Urinary bladder (tissue), 4 donors: ENCODE results near the gene DCAF6. TPM values are rescaled to one million over a fixed set of nuclear protein-coding genes. Genes with fewer than 3 reads are reported as not detected.
A peak's percentile ranks its signal among the peaks of the same experiment; 100 is the strongest.
"Not testable (repeated sequence)": the region's sequence is repeated elsewhere in the genome, so short reads cannot be mapped to it uniquely, and the experiment has no call there.

ENCODE experiments used
- DNase-seq: peaks from one replicate; pipeline ENCODE4 v3.0.0-alpha.2; 2015; ENCODE audit errors: extremely low spot score
- H3K27ac ChIP-seq: one replicate; pipeline ENCODE4 v1.5.1; 2013; ENCODE audit warnings: low read depth, mild to moderate bottlenecking, moderate library complexity
- H3K36me3 ChIP-seq: one replicate; pipeline ENCODE4 v1.6.1; 2013; ENCODE audit warnings: mild to moderate bottlenecking, moderate library complexity; ENCODE audit not compliant: insufficient read depth
- H3K4me1 ChIP-seq: one replicate; pipeline ENCODE4 v1.6.1; 2013; ENCODE audit warnings: mild to moderate bottlenecking, moderate library complexity; ENCODE audit not compliant: insufficient read depth
- H3K4me3 ChIP-seq: one replicate; pipeline ENCODE4 v1.5.1; 2013; ENCODE audit warnings: low read depth, low read length
- WGBS: extraction: QIAGEN DNeasy Blood & Tissue Kit; methylation state at CpG from one replicate; pipeline ENCODE4 v1.1.7; 2013; 5-methylcytosine and 5-hydroxymethylcytosine counted together
- polyA plus RNA-seq: library from polyadenylated mRNA; stranded (reverse); fragments of 200-250 nt; gene quantifications from one replicate; pipeline ENCODE4 v1.2.3, GENCODE V29; 2013
- total RNA-seq: library from RNA; depleted of rRNA; stranded (reverse); fragments of >200 nt; gene quantifications from one replicate; pipeline ENCODE4 v1.2.3, GENCODE V29; 2014
- donor health status: healthy with polysubstance abuse.
- donor health status: healthy.

Gene DCAF6
- total RNA-seq (114 TPM), polyA plus RNA-seq (39.3 TPM)

- Histone ChIP-seq H3K4me1 (no peaks in the 10 kb centered on the region), H3K4me3 (peak within 1 kb of the TSS; percentile 91), H3K27ac (peak within 1 kb of the TSS; percentile 97), H3K36me3 (no peaks in the 10 kb centered on the region)
- DNase-seq: peak; percentile 99
- WGBS: under 1% methylated on average over 58 of the region's 58 CpGs
These were observed at the start of gene DCAF6 for GRCh38 chr1:167936068-167936929. Gene DCAF6 (plus strand): TSS chr1:167936683. CDS start chr1:167936912, 229 bp downstream.

GRCh38 chr1:167887187-167887586, 49.3 kb upstream of the DCAF6 start:
- not testable (repeated sequence) for H3K36me3 ChIP-seq, H3K4me1 ChIP-seq, H3K27ac ChIP-seq, DNase-seq, H3K4me3 ChIP-seq
- WGBS: 85% methylated on average over 2 of the region's 2 CpGs

GRCh38 chr1:167890400-167890799, 46.1 kb upstream of the DCAF6 start:
- Histone ChIP-seq H3K4me1 (no peaks in the 10 kb centered on the region), H3K4me3 (no peak overlapping the region), H3K27ac (no peak overlapping the region), H3K36me3 (no peaks in the 10 kb centered on the region)
- DNase-seq: no peak

GRCh38 chr1:167893798-167894197, 42.7 kb upstream of the DCAF6 start:
- Histone ChIP-seq H3K36me3 (no peaks in the 10 kb centered on the region), H3K4me3 (no peak overlapping the region), H3K4me1 (no peaks in the 10 kb centered on the region), H3K27ac (no peak overlapping the region)
- WGBS: 81% methylated on average over 2 of the region's 2 CpGs
- DNase-seq: no peak

- H3K4me1 ChIP-seq: no peaks in the 10 kb centered on the region
- no peak overlapping the region for H3K27ac ChIP-seq
- no peak for DNase-seq
- no peaks in the 10 kb centered on the region for H3K36me3 ChIP-seq
- H3K4me3 ChIP-seq: no peak overlapping the region
- 97% methylated on average over 9 of the region's 9 CpGs for WGBS
These were observed 37.8 kb upstream of the DCAF6 start for GRCh38 chr1:167898578-167899222.

- no peak overlapping the region for H3K27ac ChIP-seq
- no peaks in the 10 kb centered on the region for H3K36me3 ChIP-seq
- DNase-seq: no peak
- no peaks in the 10 kb centered on the region for H3K4me1 ChIP-seq
- no peak overlapping the region for H3K4me3 ChIP-seq
- 78% methylated on average over 4 of the region's 4 CpGs for WGBS
These were observed 37.2 kb upstream of the DCAF6 start for GRCh38 chr1:167899253-167899681.

- WGBS: 94% methylated on average over 4 of the region's 4 CpGs
These were observed 35.6 kb upstream of the DCAF6 start for GRCh38 chr1:167900907-167901306.

GRCh38 chr1:167904652-167905130, 31.8 kb upstream of the DCAF6 start:
- whole genome bisulfite sequencing: 43% methylated on average over 4 of the region's 4 CpGs
- Histone ChIP-seq H3K4me1 (no peaks in the 10 kb centered on the region), H3K36me3 (no peaks in the 10 kb centered on the region), H3K4me3 (no peak overlapping the region), H3K27ac (no peak overlapping the region)
- no peak for DNase-seq

More at GRCh38 chr1:167900907-167901306, 35.6 kb upstream of the DCAF6 start:
- H3K4me3 ChIP-seq: no peak overlapping the region
- H3K4me1 ChIP-seq: no peaks in the 10 kb centered on the region
- no peak overlapping the region for H3K27ac ChIP-seq
- DNase-seq: no peak
- no peaks in the 10 kb centered on the region for H3K36me3 ChIP-seq

- Histone ChIP-seq H3K4me1 (no peaks in the 10 kb centered on the region), H3K4me3 (no peak overlapping the region), H3K36me3 (no peaks in the 10 kb centered on the region), H3K27ac (no peak overlapping the region)
- no peak for DNase-seq
- WGBS: 69% methylated on average over 3 of the region's 3 CpGs
These were observed 31.3 kb upstream of the DCAF6 start for GRCh38 chr1:167905182-167905581.

- no peak for DNase-seq
- no peak overlapping the region for H3K4me3 ChIP-seq
- no peaks in the 10 kb centered on the region for H3K36me3 ChIP-seq
- no peak overlapping the region for H3K27ac ChIP-seq
- H3K4me1 ChIP-seq: no peaks in the 10 kb centered on the region
These were observed 30.8 kb upstream of the DCAF6 start for GRCh38 chr1:167905671-167906070.

- WGBS: 87% methylated on average over 6 of the region's 6 CpGs
- Histone ChIP-seq H3K27ac (no peak overlapping the region), H3K4me3 (no peak overlapping the region), H3K36me3 (no peaks in the 10 kb centered on the region), H3K4me1 (no peaks in the 10 kb centered on the region)
- DNase-seq: no peak
These were observed 26.7 kb upstream of the DCAF6 start for GRCh38 chr1:167909691-167910180.

- Histone ChIP-seq H3K36me3 (no peaks in the 10 kb centered on the region), H3K27ac (no peak overlapping the region), H3K4me3 (no peak overlapping the region), H3K4me1 (no peaks in the 10 kb centered on the region)
- DNase-seq: no peak
- 44% methylated on average over 2 of the region's 2 CpGs for WGBS
These were observed 26.0 kb upstream of the DCAF6 start for GRCh38 chr1:167910530-167910929.

- no peak overlapping the region for H3K4me3 ChIP-seq
- no peaks in the 10 kb centered on the region for H3K36me3 ChIP-seq
- H3K4me1 ChIP-seq: no peaks in the 10 kb centered on the region
- DNase-seq: no peak
- H3K27ac ChIP-seq: no peak overlapping the region
- WGBS: 72% methylated on average over 8 of the region's 8 CpGs
These were observed 25.1 kb upstream of the DCAF6 start for GRCh38 chr1:167911413-167911812.

- H3K4me3 ChIP-seq: no peak overlapping the region
- 76% methylated on average over 7 of the region's 7 CpGs for WGBS
- DNase-seq: no peak
- H3K27ac ChIP-seq: no peak overlapping the region
- H3K4me1 ChIP-seq: no peaks in the 10 kb centered on the region
- H3K36me3 ChIP-seq: no peaks in the 10 kb centered on the region
These were observed 24.2 kb upstream of the DCAF6 start for GRCh38 chr1:167912294-167912693.
